KG1 (cell line): ENCODE measurements around the gene DUS1L.

ENCODE experiments used
- DNase-seq: peaks from one replicate; lab custom pipeline; 2025; lab: John Stamatoyannopoulos, UW

The DUS1L gene

DNA sequence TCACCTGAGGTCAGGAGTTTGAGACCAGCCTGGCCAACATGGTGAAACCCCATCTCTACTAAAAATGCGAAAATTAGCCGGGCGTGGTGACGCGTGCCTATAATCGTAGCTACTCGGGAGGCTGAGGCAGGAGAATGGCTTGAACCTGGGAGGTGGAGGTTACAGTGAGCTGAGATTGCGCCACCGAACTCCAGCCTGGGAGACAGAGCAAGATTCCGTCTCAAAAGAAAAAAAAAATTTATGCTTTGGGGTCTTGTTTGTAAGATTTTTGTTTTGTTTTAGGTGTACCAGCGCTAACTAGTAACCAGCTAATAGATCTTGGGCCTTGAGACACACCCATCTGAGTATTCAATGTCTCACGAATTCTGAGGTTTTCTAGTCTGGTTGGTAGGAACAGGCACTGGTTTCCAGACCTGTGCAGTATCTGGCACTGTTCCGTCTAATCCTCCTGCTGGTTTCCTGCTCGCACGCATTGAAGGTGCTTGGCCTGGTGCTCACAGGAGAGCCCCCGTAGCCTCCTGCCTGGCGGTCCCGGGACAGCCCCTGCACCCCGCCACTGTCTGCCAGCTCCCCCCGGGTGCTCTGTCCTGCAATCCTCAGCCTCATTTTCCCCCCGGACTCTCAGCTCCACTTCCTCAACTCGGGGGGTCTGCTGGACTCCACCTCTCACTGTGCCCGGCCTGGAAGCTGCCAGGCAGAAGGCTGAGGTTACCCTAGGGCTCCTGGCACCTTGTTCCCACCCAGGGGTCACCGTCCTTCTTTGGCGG lies 10.6 kb upstream of the DUS1L start:
- no peak for DNase-seq

DNA sequence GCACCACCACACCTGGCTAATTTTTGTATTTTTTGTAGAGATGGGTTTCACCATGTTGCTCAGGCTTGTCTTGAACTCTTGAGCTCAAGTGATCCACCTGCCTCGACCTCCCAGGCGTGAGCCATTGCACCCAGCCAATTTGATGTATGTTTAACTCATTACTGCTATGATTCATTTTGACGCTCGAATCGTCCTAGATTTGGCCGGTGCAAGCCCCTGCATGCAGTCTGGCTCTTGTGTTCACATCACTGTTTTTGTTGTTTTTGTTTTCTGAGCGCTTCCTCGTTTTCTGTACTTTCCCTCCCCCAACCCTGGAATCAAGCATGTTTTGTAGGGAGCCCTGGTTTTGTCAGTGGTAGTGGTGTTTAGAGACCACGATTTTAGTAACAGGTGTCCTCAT lies 7.8 kb upstream of the DUS1L start:
- DNase-seq = no peak

DNA sequence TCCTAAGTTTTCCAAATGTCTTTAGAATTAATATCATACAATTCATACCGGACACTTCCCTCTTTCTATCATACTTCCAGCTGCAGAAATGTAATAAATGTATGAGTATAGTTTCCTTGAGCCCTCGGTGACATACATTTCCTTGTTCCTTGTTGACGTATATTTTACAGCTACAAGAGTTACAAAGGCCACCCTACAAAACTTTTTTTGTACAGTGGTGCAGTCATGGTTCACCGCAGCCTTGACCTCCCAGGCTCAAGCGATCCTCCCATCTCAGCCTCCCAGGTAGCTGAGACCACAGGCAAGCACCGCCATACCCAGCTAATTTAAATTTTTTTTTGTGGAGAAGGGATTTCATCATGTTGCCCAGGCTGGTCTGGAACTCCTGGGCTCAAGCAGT lies 7.2 kb upstream of the DUS1L start:
- no peak for DNase-seq

DNA sequence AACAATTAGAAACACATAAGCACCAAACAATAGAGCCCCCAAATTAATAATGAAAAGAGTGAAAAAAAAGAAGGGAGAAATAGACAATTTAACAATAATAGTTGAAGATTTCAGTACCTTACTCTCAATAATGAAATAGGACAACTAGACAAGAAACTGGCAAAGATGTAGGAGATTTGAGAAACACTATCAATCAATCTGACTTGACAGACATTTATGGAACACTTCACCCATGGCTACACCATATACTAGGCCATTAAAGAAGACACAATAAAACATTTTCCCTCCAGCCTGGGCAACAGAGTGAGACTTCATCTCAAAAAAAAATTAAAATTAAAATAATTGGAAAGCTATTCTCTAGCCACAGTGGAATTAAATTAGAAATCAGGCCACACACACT lies 5.0 kb upstream of the DUS1L start:
- DNase-seq = no peak

DNA sequence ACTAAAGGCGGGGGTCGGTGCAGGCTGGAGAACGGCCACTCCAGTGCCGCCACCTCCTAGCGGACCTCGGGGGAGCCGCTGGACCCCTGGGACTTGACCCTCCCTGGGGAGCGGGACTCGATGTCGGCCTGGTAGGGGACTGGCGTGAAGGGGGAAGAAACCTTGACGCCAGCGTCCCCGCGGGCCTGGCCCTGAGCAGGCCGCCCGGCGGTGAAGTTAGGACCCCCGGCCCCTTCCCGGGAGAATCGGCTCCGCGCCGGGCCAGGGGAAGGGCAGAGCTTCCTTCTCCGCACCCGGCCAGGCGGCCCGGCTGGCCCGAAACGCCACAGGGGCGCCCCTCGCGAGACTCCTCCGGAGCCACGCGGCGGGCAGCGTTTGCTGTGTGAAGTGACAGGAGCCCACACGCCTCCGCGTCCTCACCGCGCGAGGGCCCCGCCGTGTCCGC lies 389 bp downstream of the DUS1L start:
- DNase-seq = no peak

DNA sequence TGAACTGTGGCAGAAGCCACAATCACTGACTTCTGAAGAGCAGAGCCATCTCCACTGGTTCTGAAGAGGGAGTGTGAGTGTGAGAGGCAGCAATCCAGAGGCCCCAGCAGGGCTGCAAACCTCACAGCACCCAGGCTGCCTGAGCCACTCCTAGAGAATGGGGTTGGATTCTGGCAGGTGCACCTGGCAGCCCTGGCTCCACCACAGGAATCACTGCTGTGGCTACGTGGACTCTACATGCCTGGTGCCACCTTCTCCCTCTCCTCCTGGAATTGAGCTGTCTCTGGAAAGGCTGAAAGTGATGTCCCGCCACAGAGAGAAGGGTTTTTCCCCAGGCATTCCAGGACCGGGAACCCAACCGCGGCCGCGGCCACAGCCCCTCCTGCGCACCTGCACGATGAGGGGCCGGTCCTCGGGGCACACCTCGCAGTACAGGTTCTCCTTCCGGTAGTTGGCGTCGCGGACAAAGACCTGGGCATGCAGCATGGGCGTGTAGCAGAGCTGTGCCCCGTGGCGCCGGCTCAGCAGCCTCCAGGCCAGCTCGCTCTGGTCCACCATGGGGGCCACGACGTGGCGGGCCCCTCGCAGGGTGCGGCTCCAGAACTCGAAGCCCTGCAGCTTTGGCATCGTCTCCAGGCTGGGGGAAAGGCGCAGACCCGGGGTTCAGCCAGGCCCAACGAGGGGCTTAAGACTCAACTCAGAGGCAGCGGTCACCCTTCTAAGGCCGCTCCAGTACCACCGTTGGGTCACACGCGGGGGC lies 991 bp downstream of the DUS1L start:
- DNase-seq = no peak

DNA sequence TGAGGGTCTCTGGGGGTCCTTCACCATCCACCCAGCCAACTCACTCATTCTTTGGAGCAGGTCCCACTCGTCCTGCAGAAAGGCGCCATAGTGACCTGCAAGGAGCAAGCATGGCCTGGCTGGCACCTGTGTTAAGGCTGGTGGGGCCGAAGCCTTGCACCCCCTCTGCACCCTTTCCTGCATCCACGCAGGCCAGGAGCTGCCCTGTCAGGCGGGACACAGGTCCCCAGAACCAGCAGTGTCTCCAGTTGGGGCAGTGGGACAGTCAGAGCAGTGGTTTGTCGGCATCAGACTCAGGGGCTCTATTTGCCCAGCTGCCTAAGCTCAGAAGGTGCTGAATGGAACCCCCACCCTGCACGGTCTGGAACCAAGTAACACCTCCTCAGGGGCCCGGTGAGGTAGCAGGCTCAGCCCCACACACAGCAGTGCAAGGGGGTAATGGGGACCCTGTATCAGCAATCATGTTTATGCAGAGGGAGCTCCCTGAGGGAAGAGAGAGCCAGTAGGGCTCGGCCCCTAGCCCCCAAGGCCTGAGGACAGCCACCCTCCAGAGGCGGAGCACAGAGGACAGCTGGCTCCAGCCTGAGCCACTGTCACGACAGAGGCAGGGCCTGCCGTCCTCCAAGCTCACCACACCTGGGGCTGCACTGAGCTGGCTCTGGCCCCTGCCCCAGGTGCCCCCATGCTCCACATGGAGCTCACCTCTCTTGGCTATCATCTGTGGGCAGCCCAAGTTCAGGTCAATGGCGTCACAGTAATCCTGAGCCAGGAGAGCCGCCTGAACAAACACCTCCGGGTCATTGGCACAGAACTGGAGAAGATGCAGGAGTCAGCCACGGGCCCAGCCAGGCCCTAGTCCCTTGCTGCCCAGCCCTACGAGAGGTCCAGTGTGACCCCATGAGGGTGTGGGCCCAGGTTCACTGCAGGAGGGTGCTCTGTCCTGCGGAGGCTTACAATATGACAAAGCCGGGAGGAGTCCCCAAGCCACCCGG lies 1.9 kb downstream of the DUS1L start:
- no peak for DNase-seq

DNA sequence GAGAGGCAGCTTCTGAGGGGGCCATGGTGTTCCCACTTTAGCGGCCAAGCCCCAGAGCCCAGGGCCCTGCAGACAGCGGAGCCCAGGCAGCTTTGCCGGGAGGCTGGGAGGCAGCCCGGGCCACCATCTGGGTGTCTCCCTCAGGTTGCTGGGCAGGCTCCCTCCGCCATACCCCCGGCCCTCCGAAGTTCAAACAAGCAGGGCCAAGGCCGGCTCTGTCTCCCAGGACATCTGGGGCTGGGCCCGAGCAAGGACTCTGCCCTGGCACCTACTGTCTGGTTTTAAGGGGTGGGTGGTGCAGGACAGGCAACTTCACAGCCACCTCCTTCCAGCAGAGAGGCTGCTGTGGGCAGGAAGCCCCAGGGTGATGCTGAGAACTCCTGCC lies 2.6 kb downstream of the DUS1L start:
- DNase-seq = no peak

DNA sequence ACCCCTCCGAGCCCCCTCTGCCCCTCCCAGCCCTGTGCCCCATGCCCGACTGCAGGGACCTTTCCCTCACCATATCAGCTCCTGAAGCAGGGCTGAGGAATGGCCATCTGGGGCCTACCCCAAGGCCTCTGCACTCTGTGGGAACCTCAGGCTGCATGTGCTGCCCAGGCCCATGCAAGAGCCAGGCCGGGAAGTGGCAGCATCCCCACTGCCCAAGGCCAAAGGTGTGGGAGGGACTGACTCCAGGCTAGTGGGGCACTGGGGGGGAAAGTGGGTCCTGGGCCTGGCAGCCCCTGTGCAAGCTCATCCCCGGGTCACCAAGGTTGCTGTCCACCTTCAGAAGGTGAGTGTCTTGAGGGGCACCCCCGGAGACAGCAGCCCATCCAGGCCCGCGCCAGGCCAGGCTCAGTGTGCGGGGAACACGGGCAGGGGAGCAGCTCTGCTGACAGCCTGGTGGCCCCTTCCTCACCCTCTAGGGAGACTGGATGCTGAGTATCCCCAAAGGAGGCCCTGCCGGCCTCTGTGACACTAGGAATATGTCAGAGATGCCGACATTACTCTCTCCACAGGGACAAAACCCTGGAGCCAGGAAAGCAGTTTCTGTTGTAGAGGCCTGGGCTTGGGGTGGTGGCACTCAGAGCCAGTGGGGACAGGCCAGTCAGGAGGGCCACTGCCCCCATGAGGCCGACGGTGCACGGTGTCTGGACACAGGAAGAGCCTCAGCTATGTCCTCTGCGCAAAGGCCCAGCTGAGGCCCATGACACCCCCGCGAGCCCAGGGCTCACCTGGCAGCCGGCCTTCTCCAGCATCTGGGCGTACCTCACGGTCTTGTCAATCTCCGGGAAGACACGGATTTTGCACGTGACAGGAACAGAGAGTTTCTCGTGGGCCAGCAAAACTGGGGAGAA lies 3.3 kb downstream of the DUS1L start:
- no peak for DNase-seq

DNA sequence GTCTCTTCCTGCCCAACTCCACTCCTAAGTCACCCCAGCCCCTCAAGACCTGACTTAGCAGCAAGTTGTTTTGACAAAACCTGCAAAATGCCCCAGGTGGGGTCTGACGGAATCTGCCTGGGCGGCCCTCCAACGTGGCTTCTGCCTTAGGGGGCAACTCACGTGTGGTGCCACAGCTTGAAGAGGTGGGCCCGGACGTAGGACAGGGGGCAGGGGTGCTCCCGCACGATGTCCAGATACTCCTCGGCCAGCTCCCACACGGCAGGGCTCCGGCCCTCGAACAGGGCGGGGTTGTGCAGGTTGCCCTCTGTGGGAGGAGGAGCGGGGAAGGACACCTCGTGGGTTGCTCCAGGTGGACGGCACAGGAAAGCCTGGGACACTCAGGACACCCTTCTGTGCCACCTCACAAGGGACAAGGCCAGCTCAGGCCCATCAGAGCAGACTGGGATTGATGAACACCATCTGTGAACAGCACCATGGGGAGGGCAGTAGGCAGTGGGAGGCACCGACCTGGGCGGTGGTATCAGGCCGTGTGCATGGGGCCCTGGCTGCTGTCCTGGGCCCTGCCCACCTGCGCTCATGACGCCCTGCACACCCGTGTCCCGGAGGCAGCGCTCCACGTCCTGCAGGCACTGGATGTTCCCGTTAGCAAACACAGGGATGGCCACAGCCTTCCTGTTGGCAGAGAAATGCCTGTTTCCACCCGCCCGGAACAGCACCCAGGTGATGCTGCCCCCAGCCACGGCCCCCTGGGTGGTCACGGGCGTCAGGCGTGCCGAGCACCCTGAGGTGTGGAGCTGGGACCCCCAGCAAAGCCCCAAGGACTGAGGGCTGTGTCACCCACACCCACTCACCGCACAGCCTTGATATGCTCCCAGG lies 4.3 kb downstream of the DUS1L start:
- no peak for DNase-seq

DNA sequence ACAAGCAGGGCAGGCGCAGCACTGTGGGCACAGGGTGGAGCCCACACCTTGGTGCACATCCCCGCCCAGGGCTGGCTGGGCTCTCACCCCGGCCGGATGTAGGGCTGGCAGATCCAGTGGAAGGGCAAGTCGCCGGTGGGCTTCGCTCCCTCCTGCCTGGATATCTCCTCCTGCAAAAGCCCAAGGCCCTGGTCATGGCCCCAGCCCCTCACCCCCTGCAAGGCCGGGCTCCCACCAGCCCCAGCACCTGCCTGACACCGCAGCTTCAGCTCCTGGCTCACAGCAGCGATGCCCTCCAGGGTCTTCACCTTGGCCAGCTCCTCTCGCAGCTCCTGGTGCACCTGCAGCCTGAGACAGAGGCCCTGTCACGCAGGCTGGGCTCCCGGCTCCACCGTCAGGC lies 5.0 kb downstream of the DUS1L start:
- DNase-seq = no peak

DNA sequence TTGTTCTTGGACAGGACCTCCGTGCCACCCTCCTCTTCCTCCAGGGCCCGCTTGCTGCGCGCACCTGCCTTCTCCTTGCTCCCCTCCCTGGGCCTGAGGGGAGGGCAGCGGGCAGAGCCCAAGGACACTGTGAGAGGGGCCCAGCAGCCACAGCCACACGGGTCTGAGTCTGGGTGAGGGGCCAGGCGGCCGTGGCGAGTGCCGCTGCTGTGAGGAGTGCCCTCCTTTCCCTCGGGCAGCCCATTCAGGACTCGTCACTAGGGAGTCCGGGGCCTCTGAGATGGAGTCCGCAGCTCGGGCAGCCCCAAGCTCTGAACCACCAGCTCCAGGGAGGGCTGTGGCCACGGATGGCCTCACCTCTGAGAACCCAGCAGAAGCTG lies 5.6 kb downstream of the DUS1L start:
- no peak for DNase-seq

DNA sequence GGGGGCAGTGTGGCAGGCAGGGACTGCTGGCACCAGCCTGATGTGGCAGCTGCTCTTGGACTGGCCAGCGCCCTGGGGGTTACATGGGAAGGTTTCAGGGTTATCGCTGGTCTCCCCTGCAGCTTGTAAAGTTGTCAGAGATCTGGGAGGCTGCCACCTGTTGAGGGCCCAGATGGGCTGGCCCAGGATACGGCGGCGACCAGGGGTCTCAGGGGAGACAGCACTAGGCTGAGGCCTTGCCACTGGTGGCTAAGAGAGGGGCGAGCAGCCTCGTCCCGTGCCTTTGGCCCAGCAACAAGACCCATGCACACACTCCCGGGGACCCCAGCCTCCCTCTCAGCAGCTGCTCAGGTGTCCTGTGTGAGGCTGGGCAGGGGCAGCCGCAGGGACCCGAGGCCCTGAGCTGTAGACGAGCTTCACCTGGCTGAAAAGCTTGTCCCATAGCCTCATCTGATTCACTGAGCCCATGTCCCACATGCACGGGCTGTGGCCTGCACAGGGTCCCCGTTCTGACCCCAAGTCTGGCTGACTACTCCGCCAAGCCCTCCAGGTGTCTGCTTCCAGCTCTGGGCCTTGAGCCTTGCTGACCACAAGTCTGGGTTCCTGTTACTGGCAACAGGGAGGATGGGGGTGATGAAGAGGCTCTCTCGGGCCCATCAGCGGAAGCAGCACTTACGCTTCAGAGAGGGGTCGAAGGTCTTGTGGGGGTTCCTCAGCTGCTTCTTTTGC lies 6.2 kb downstream of the DUS1L start:
- DNase-seq = no peak

DNA sequence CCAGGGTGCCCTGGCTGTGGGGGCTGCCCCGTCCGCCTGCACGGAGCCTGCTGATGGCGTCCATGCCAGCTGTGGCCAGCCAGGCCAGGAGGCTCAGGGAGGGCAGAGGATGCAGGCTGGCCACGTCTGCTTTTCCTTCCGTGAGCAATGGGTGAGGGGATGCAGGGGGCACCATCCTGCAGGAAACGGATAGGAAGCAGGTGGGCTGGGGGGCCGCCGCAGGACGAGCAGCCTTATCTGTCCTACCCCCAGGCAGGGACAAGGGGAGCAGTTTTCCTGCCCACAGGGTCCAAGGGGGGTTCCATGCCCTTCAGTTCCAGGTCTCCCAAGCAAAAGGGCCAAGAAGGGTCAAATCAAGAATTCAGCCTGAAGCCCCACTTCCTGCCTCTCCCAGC lies 6.8 kb downstream of the DUS1L start:
- no peak for DNase-seq

DNA sequence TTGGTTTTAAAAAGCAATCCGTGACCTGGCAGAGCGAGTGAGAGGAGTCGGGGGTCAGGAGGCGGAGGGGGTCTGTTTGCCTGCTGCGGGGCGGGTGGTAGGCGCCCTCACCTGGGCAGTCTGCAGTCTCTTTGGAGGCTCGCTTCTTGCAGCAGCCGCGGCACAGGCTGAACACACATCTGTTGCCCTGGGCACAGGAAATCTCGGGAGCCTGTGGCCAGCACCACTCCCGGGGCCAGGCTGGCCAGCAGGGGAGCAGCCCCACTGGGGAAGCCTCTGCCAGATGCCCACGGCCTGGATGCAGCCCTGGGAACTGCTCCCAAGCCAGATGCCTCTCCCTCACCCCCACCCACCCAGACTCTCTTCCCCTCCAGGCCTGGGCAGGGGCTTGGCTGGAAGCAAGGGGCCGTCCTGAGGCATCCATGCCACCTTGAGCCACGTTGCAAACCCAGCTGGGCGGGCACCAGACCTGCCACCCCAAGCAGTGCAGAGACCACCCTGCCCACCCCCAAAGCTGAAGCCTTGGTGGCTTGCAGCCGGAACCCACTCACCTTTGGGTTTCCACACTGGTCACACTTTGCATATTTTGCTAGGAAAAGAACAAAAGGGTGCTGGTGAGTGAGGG lies 7.3 kb downstream of the DUS1L start:
- DNase-seq = no peak

DNA sequence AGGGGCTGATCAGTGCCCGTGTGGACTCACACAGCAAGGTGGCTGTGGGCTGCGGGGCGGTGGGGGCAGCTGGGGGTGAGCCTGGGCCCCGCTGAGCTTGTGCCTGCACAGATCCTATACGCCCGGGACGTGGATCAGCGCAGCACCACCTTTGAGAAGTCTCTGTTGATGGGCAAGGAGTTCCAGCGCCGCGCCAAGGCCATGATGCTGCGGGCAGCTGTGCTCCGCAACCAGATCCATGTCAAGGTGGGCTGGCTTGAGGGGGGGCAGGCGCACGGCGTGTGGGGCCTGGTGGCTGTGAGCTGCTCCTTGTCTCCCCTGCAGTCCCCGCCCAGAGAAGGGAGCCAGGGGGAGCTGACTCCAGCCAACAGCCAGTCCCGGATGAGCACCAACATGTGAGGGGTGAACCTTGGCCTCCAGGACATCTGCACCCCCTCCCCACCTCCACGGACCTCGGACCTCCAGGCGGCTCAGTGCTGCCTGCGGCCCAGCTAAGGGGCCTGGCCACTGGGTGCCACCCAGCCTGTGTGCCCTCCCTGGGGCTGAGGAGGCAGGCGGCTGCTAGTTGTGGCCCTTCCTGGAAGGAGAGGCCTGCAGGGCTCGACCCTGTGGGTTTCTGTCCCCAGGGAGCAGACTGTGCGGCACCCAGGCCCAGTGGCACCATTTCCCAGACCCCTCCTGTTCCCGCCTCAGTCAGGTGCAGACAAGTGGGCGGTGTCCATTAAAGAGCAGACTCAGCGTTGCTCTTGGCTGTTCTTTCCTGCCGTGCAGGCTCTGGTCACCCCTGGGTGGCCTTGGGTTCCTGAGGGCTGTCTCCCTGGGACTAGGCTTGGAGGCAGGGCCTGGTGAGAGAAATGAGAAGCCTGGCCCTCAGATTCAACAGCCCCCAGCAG lies 8.6 kb downstream of the DUS1L start:
- DNase-seq = no peak

DNA sequence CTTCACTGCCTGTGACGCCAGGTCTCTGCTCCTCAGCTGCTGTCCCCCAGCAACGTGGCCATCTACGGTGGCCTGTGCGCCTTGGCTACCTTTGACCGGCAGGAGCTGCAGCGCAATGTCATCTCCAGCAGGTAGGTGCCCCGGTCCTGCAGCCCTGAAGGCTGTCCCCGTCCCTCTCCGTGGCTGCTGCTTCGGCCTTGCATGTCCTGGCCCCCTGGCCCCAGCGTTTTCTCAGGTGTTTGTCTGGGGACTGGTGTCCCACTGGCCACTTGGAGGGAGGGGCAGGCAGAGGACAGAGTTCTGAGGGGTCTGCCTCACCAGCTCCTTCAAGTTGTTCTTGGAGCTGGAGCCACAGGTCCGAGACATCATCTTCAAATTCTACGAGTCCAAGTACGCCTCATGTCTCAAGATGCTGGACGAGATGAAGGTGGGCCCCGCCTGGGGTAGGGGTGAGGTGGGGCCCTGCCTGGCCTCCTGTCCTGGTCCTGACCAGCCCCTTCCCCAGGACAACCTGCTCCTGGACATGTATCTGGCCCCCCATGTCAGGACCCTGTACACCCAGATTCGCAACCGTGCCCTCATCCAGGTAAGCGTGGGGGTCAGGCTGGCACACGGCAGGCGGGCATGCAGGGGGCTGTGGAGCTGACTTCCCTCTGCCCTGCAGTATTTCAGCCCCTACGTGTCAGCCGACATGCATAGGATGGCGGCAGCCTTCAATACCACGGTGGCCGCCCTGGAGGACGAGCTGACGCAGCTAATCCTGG lies 9.5 kb downstream of the DUS1L start:
- DNase-seq = no peak
